Liver (tissue), 9 donors: ENCODE data around the gene AMPD3. TPM values are rescaled to one million over a fixed set of nuclear protein-coding genes. Genes with fewer than 3 reads are reported as not detected.

Experiments
- DNase-seq: peaks from one replicate; pipeline ENCODE4 v3.0.0-alpha.2; 2017; ENCODE audit warnings: low spot score
- H3K27ac ChIP-seq, 2 donors: one replicate each; pipeline ENCODE4 v1.7.0; 2013; ENCODE audit warnings: inconsistent platforms in 2 of 2, low read length in 2 of 2, control low read depth in 1 of 2, low read depth in 1 of 2, mild to moderate bottlenecking in 1 of 2
- H3K27me3 ChIP-seq, 4 donors: one replicate each; pipeline versions ENCODE4 v1.6.1 to v1.7.0; 2013; ENCODE audit warnings: low read length in 3 of 4, inconsistent platforms in 1 of 4, mild to moderate bottlenecking in 1 of 4, moderate library complexity in 1 of 4; ENCODE audit not compliant: control insufficient read depth in 4 of 4, insufficient read depth in 4 of 4
- H3K36me3 ChIP-seq, 4 donors: one replicate each; pipeline versions ENCODE4 v1.6.1 to v1.7.0; 2013; ENCODE audit warnings: low read length in 3 of 4, mild to moderate bottlenecking in 3 of 4, low read depth in 1 of 4, moderate library complexity in 1 of 4; ENCODE audit not compliant: control insufficient read depth in 4 of 4, insufficient read depth in 3 of 4
- H3K4me1 ChIP-seq, 4 donors: one replicate each; pipeline versions ENCODE4 v1.6.1 to v1.7.0; 2013; ENCODE audit warnings: low read length in 3 of 4, mild to moderate bottlenecking in 3 of 4, moderate library complexity in 1 of 4; ENCODE audit not compliant: control insufficient read depth in 4 of 4, insufficient read depth in 4 of 4
- H3K4me3 ChIP-seq, 3 donors: one replicate each; pipeline versions ENCODE4 v1.6.1 to v1.7.0; 2013; ENCODE audit warnings: low read length in 3 of 3, control low read depth in 1 of 3, low read depth in 1 of 3, mild to moderate bottlenecking in 1 of 3
- H3K9ac ChIP-seq, 2 donors: one replicate each; pipeline ENCODE4 v1.7.0; 2013; ENCODE audit warnings: low read length in 2 of 2, mild to moderate bottlenecking in 2 of 2, moderate library complexity in 2 of 2, control low read depth in 1 of 2, low read depth in 1 of 2
- H3K9me3 ChIP-seq, 4 donors: one replicate each; pipeline versions ENCODE4 v1.6.1 to v1.7.0; 2013; ENCODE audit warnings: low read length in 3 of 4; ENCODE audit not compliant: control insufficient read depth in 4 of 4
- EGR1 ChIP-seq, 2 donors: IDR thresholded peaks; 2 replicates each; pipeline ENCODE4 v1.6.1; 2016 to 2018; ENCODE audit warnings: antibody characterized with exemption in 2 of 2, low read depth in 2 of 2
- FOXA1 ChIP-seq: IDR thresholded peaks from 2 replicates; pipeline ENCODE4 v1.6.1; 2016; ENCODE audit warnings: antibody characterized with exemption
- FOXA2 ChIP-seq: IDR thresholded peaks from 2 replicates; pipeline ENCODE4 v1.6.1; 2016; ENCODE audit warnings: antibody characterized with exemption
- GABPA ChIP-seq, 2 donors: IDR thresholded peaks in 1 of 2; conservative IDR thresholded peaks in 1 of 2; 2 replicates each; pipeline ENCODE4 v1.6.1; 2016; ENCODE audit warnings: antibody characterized with exemption in 2 of 2, mild to moderate bottlenecking in 1 of 2, moderate library complexity in 1 of 2
- HNF4G ChIP-seq: IDR thresholded peaks from 2 replicates; pipeline ENCODE4 v1.6.1; 2016; ENCODE audit warnings: antibody characterized with exemption
- JUND ChIP-seq, 2 donors: IDR thresholded peaks; 2 replicates each; pipeline ENCODE4 v1.6.1; 2016; ENCODE audit warnings: antibody characterized with exemption in 2 of 2
- NR2F2 ChIP-seq: IDR thresholded peaks from 2 replicates; pipeline ENCODE4 v1.6.1; 2016; ENCODE audit warnings: antibody characterized with exemption
- RAD21 ChIP-seq, 2 donors: IDR thresholded peaks; 2 replicates each; pipeline ENCODE4 v1.6.1; 2016; ENCODE audit warnings: antibody characterized with exemption in 2 of 2, mild to moderate bottlenecking in 2 of 2
- SP1 ChIP-seq: IDR thresholded peaks from 2 replicates; pipeline ENCODE4 v1.6.1; 2018; ENCODE audit warnings: antibody characterized with exemption, mild to moderate bottlenecking
- TAF1 ChIP-seq: conservative IDR thresholded peaks from 2 replicates; pipeline ENCODE4 v1.6.1; 2016; ENCODE audit warnings: antibody characterized with exemption, mild to moderate bottlenecking
- WGBS: extraction: QIAGEN DNeasy Blood & Tissue Kit; methylation state at CpG from one replicate; pipeline ENCODE4 v1.1.7; 2013; 5-methylcytosine and 5-hydroxymethylcytosine counted together
- polyA plus RNA-seq, 2 donors: library from polyadenylated mRNA; stranded (reverse) in 1 of 2; unstranded in 1 of 2; fragments of 200-250 nt in 1 of 2; fragments of >200 nt in 1 of 2; fragmentation: Nextera tagmentation in 1 of 2; extraction: Ambion mirVana in 1 of 2; gene quantifications; one replicate each; pipeline versions ENCODE4 v1.2.1 to v1.2.3, GENCODE V29; 2013 to 2015
- total RNA-seq, 2 donors: library from RNA; depleted of rRNA; stranded (reverse); fragments of >200 nt; gene quantifications; one replicate each; pipeline ENCODE4 v1.2.3, GENCODE V29; 2014
- TF ChIP-seq, protein P1 (sequence below): IDR thresholded peaks from 2 replicates; pipeline ENCODE4 v1.6.1; 2016; ENCODE audit warnings: antibody characterized with exemption
- TF ChIP-seq, protein P2 (sequence below): IDR thresholded peaks from 2 replicates; pipeline ENCODE4 v1.6.1; 2016; ENCODE audit warnings: antibody characterized with exemption
- TF ChIP-seq, protein P3 (sequence below): IDR thresholded peaks from 2 replicates; pipeline ENCODE4 v1.6.1; 2016; ENCODE audit warnings: antibody characterized with exemption
- donor health status: healthy.
- donor health status: healthy.
- donor health status: healthy.
- donor health status: healthy.
- donor health status: healthy.

The AMPD3 gene
- total and polyA plus RNA-seq, 4 donors = 0.40 to 7.4 (median 1.1) TPM

DNA sequence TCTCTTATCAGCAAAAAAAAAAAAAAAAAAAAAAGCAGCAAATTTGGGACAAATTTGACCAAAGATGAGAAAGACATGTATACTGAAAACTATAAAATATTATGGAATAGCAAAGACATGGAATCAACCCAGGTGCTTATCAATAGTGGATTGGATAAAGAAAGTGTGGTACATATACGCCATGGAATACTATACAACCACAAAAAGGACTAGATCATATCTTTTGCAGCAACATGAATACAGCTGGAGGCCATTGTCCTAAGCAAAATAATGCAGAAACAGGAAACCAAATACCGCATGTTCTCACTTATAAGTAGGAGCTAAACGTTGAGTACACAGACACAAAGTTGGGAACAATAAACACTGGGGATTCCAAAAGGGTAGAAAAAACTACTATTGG is 87.7 kb downstream of the AMPD3 start:
- Histone ChIP-seq H3K9ac (no peak overlapping the region), H3K9me3 (no peaks in the 10 kb centered on the region), H3K27ac (no peak overlapping the region), H3K4me1 (peaks cover 0 to 10% (median 7%) of the 10 kb centered on the region in 4 donors), H3K36me3 (no peaks in the 10 kb centered on the region), H3K27me3 (no peaks in the 10 kb centered on the region), H3K4me3 (no peak overlapping the region)
- 95% methylated on average over 3 of the region's 3 CpGs for WGBS
- no peak for DNase-seq
- TF ChIP-seq, protein P1, sequence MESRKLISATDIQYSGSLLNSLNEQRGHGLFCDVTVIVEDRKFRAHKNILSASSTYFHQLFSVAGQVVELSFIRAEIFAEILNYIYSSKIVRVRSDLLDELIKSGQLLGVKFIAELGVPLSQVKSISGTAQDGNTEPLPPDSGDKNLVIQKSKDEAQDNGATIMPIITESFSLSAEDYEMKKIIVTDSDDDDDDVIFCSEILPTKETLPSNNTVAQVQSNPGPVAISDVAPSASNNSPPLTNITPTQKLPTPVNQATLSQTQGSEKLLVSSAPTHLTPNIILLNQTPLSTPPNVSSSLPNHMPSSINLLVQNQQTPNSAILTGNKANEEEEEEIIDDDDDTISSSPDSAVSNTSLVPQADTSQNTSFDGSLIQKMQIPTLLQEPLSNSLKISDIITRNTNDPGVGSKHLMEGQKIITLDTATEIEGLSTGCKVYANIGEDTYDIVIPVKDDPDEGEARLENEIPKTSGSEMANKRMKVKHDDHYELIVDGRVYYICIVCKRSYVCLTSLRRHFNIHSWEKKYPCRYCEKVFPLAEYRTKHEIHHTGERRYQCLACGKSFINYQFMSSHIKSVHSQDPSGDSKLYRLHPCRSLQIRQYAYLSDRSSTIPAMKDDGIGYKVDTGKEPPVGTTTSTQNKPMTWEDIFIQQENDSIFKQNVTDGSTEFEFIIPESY = no peak
- TF ChIP-seq SP1 (no peak), TAF1 (no peak), FOXA1 (no peak), HNF4G (no peak), GABPA (IDR thresholded peaks at IDR 0.05 in 1 of 2, conservative IDR thresholded peaks at IDR 0.05 in 1 of 2) (no peak), NR2F2 (no peak)
- TF ChIP-seq, protein P2, sequence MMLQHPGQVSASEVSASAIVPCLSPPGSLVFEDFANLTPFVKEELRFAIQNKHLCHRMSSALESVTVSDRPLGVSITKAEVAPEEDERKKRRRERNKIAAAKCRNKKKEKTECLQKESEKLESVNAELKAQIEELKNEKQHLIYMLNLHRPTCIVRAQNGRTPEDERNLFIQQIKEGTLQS = no peak

DNA sequence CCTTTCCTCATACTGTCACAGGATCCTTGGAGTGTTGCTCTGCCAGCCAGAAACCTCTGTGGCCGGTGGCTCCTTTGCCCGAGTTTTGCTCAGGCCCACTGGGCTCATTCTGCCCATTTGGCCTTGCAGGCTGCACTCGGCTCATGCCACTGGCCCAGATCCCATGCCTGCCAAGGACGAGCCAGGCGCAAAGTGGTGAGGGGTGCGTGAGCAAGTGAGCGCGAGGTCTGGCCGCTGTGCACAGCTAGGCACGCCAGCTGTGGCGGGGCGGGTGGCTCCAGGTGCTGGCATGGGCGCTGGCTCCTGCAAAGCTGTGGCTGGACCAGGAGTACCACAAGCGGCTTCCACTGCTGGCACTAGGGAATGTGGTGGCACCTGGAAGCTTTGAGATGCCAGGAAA is 88.7 kb downstream of the AMPD3 start:
- 97% methylated on average over 14 of the region's 14 CpGs for WGBS
- Histone ChIP-seq H3K36me3 (no peaks in the 10 kb centered on the region), H3K9ac (no peak overlapping the region), H3K27me3 (no peaks in the 10 kb centered on the region), H3K27ac (no peak overlapping the region), H3K4me1 (peaks cover 0 to 10% (median 7%) of the 10 kb centered on the region in 4 donors), H3K9me3 (no peaks in the 10 kb centered on the region), H3K4me3 (no peak overlapping the region)
- TF ChIP-seq EGR1 (IDR thresholded peaks at IDR 0.05; ENCODE audit: low read depth in 2 of 2) = no peak
- TF ChIP-seq, protein P2 = no peak
- no peak for TF ChIP-seq JUND (IDR thresholded peaks at IDR 0.05)
- DNase-seq = no peak

DNA sequence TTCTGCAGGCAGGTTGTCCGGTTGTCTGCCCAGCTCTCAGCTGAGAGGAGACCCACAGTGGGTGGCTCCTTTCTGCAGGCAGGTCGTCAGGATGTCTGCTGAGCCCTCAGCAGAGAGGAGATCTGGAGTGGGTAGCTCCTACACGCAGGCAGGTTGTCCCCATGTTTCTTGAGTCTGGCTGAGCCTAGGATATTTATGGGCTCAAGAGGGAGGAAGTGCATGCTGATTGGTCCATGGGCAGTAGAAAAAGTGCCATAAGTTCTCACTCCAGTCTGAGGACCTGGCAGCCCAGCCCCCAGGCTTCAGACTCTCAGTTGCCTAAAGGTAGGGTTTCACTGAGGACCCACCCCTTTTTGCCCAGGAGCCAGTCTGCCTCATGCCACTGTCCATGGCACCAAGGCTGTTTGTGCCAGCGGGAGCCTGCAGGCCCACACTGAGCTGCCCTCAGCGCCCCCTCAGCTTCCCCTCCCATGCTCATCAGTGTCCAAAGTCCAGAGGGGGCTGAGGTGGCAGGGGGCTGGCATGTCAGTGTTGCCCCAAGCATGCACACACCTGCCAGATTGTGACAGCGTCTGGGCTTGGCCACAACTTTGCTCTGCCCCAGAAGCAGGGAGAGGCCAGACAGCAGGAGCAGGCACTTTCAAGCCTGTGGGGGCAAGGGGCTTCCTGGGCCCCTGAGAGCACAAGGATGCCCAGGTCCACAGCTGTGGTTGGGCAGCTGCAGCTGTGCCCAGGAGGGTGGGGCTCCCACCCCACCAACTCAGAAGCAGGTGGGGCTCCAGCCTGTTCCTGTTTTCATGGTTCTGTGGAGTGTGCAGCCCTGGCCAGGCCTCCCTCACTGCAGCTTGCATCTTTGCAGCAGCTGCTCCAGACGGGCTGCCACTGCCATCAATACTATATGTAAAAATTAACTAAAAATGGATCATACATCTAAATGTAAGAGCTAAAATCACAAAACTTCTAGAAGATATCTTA is 89.7 kb downstream of the AMPD3 start:
- no peak overlapping the region for H3K27ac ChIP-seq
- H3K9ac ChIP-seq = no peak overlapping the region
- H3K4me1 ChIP-seq = peaks cover 0 to 8% (median 6%) of the 10 kb centered on the region in 4 donors
- DNase-seq = no peak
- 85% methylated on average over 7 of the region's 7 CpGs for WGBS
- no peaks in the 10 kb centered on the region for H3K9me3 ChIP-seq
- no peaks in the 10 kb centered on the region for H3K27me3 ChIP-seq
- H3K4me3 ChIP-seq = no peak overlapping the region
- TF ChIP-seq, protein P3, sequence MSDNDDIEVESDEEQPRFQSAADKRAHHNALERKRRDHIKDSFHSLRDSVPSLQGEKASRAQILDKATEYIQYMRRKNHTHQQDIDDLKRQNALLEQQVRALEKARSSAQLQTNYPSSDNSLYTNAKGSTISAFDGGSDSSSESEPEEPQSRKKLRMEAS = no peak
- TF ChIP-seq NR2F2 = no peak
- TF ChIP-seq, protein P2 = no peak
- TF ChIP-seq, protein P1 = no peak
- TF ChIP-seq RAD21 (IDR thresholded peaks at IDR 0.05) = no peak
- no peak for TF ChIP-seq JUND (IDR thresholded peaks at IDR 0.05)
- TF ChIP-seq FOXA2 = no peak
- no peak for TF ChIP-seq GABPA (IDR thresholded peaks at IDR 0.05 in 1 of 2, conservative IDR thresholded peaks at IDR 0.05 in 1 of 2)
- TF ChIP-seq SP1 = no peak
- no peak for TF ChIP-seq FOXA1
- no peaks in the 10 kb centered on the region for H3K36me3 ChIP-seq
